SH-SY5Y (cell line): ENCODE measurements around the gene MED23.

ENCODE experiments used
- GATA2 ChIP-seq: IDR thresholded peaks from 2 replicates; pipeline ENCODE4 v1.6.1; 2011; ENCODE audit warnings: mild to moderate bottlenecking, low read depth, low read length
- GATA3 ChIP-seq: IDR thresholded peaks from 2 replicates; pipeline ENCODE4 v1.6.1; 2011; ENCODE audit warnings: low read depth, mild to moderate bottlenecking, low read length, moderate library complexity

Gene MED23

GRCh38 chr6:131627724-131628682 lies at the start of gene MED23:
MED23 (minus strand) TSS chr6:131628242; CDS start chr6:131628049, 193 bp downstream.
- TF ChIP-seq GATA2 = no peak
- TF ChIP-seq GATA3 = no peak

GRCh38 chr6:131673184-131673583 lies 45.1 kb upstream of the MED23 start:
- no peak for TF ChIP-seq GATA2
- TF ChIP-seq GATA3 = no peak

GRCh38 chr6:131669891-131670290 lies 41.8 kb upstream of the MED23 start:
- TF ChIP-seq GATA2 = no peak
- no peak for TF ChIP-seq GATA3

GRCh38 chr6:131663578-131664165 lies 35.6 kb upstream of the MED23 start:
- TF ChIP-seq GATA3 (no peak), GATA2 (no peak)

GRCh38 chr6:131660195-131660594 lies 32.2 kb upstream of the MED23 start:
- TF ChIP-seq GATA3 (no peak), GATA2 (no peak)

GRCh38 chr6:131658287-131658686 lies 30.2 kb upstream of the MED23 start:
- TF ChIP-seq GATA3 = no peak
- no peak for TF ChIP-seq GATA2

GRCh38 chr6:131657630-131658111 lies 29.6 kb upstream of the MED23 start:
- TF ChIP-seq GATA2 (no peak), GATA3 (no peak)

- TF ChIP-seq GATA2 = no peak
- TF ChIP-seq GATA3 = no peak
Measured at GRCh38 chr6:131657222-131657621, 29.2 kb upstream of the MED23 start.

- TF ChIP-seq GATA2 = no peak
- TF ChIP-seq GATA3 = no peak
Measured at GRCh38 chr6:131656667-131657066, 28.6 kb upstream of the MED23 start.

GRCh38 chr6:131655951-131656350 lies 27.9 kb upstream of the MED23 start:
- TF ChIP-seq GATA2 (no peak), GATA3 (no peak)

GRCh38 chr6:131655387-131655786 lies 27.3 kb upstream of the MED23 start:
- TF ChIP-seq GATA2 = no peak
- TF ChIP-seq GATA3 = no peak

- no peak for TF ChIP-seq GATA3
- no peak for TF ChIP-seq GATA2
Measured at GRCh38 chr6:131654326-131654725, 26.3 kb upstream of the MED23 start.

GRCh38 chr6:131652472-131652871 lies 24.4 kb upstream of the MED23 start:
- TF ChIP-seq GATA2 (no peak), GATA3 (no peak)

- TF ChIP-seq GATA2 (no peak), GATA3 (no peak)
Measured at GRCh38 chr6:131651782-131652181, 23.7 kb upstream of the MED23 start.

GRCh38 chr6:131646249-131646670 lies 18.2 kb upstream of the MED23 start:
- TF ChIP-seq GATA2 (no peak), GATA3 (no peak)
